Measurements from ENCODE around the gene SLC25A29.

- TF ChIP-seq CTCF (IDR thresholded peaks at IDR 0.05), result no peak
- no peak for TF ChIP-seq POLR2A (IDR thresholded peaks at IDR 0.05)
- TF ChIP-seq POLR2AphosphoS5 (IDR thresholded peaks at IDR 0.05), result no peak
Observed at GRCh38 chr14:100340423-100340813, 34.2 kb upstream of the SLC25A29 start.

All from sigmoid colon (tissue), 4 donors.